NCI-H524 treated with DMSO at 0.1 percent for 48 hours (cell line): ENCODE measurements around the gene STAT6.

Source experiments
- DNase-seq: peaks from one replicate; lab custom pipeline; 2025; lab: John Stamatoyannopoulos, UW

The STAT6 gene

GRCh38 chr12:57101892-57102695, 9.1 kb downstream of the STAT6 start:
- DNase-seq, result no peak

GRCh38 chr12:57099766-57100165, 11.4 kb downstream of the STAT6 start:
- DNase-seq, result no peak

- DNase-seq, result no peak
These were observed 12.0 kb downstream of the STAT6 start for GRCh38 chr12:57099047-57099714.

GRCh38 chr12:57098546-57098945, 12.6 kb downstream of the STAT6 start:
- DNase-seq, result no peak

- no peak for DNase-seq
These were observed 13.7 kb downstream of the STAT6 start for GRCh38 chr12:57097554-57097835.

GRCh38 chr12:57096748-57097553, 14.2 kb downstream of the STAT6 start:
- no peak for DNase-seq

GRCh38 chr12:57096099-57096572, 15.0 kb downstream of the STAT6 start:
- no peak for DNase-seq

- no peak for DNase-seq
These were observed 15.7 kb downstream of the STAT6 start for GRCh38 chr12:57095440-57095839.

GRCh38 chr12:57094208-57095160, 16.7 kb downstream of the STAT6 start:
- no peak for DNase-seq

GRCh38 chr12:57093415-57094207, 17.6 kb downstream of the STAT6 start:
- DNase-seq, result no peak

- no peak for DNase-seq
These were observed 18.2 kb downstream of the STAT6 start for GRCh38 chr12:57092876-57093414.

GRCh38 chr12:57092529-57092862, 18.7 kb downstream of the STAT6 start:
- no peak for DNase-seq

- DNase-seq, result no peak
These were observed 19.3 kb downstream of the STAT6 start for GRCh38 chr12:57091638-57092528.

- no peak for DNase-seq
These were observed 20.1 kb downstream of the STAT6 start for GRCh38 chr12:57090924-57091637.

- DNase-seq, result no peak
These were observed 20.7 kb downstream of the STAT6 start for GRCh38 chr12:57090490-57090889.

GRCh38 chr12:57089271-57090245, 21.6 kb downstream of the STAT6 start:
- DNase-seq, result no peak

GRCh38 chr12:57088354-57089270, 22.6 kb downstream of the STAT6 start, which contains the start of gene NAB2:
Gene NAB2 (plus strand): TSS chr12:57089114. CDS start chr12:57089272, 158 bp downstream.
- peak; percentile 77 for DNase-seq
